RWPE2 (cell line): ENCODE results near the gene GZMB.
A peak's percentile ranks its signal among the peaks of the same experiment; 100 is the strongest.
"Not testable (repeated sequence)": the region's sequence is repeated elsewhere in the genome, so short reads cannot be mapped to it uniquely, and the experiment has no call there.

Experiments used
- ATAC-seq: fragments of 200-7000 bp; cut with Tn5 transposase; 3 replicates; pipeline ENCODE4 v1.9.1; 2021; ENCODE audit warnings: low read depth
- DNase-seq: peaks from one replicate; pipeline ENCODE4 v3.0.0-alpha.2; 2020; ENCODE audit warnings: low spot score
- H3K27ac ChIP-seq: fragments of 450-650 bp; 2 replicates; pipeline ENCODE4 v1.5.1; 2017; ENCODE audit warnings: mild to moderate bottlenecking; ENCODE audit not compliant: poor library complexity, severe bottlenecking
- H3K27me3 ChIP-seq: fragments of 250-450 bp; sonication (Bioruptor Pico); 2 replicates; pipeline ENCODE4 v1.5.1; 2021; ENCODE audit warnings: mild to moderate bottlenecking, moderate library complexity; ENCODE audit not compliant: insufficient read depth, poor library complexity, severe bottlenecking
- H3K36me3 ChIP-seq: fragments of 250-450 bp; sonication (Bioruptor Pico); 2 replicates; pipeline ENCODE4 v1.5.1; 2020; ENCODE audit warnings: low read depth, mild to moderate bottlenecking, moderate library complexity
- H3K4me1 ChIP-seq: fragments of 250-450 bp; sonication (Bioruptor Pico); 2 replicates; pipeline ENCODE4 v1.5.1; 2021; ENCODE audit warnings: mild to moderate bottlenecking, moderate library complexity; ENCODE audit not compliant: insufficient read depth, poor library complexity, severe bottlenecking
- H3K4me3 ChIP-seq: fragments of 250-450 bp; sonication (Bioruptor Pico); 2 replicates; pipeline ENCODE4 v1.5.1; 2021; ENCODE audit warnings: mild to moderate bottlenecking, moderate library complexity; ENCODE audit not compliant: severe bottlenecking
- H3K9me3 ChIP-seq: fragments of 250-450 bp; sonication (Bioruptor Pico); 2 replicates; pipeline ENCODE4 v1.5.1; 2021; ENCODE audit warnings: mild to moderate bottlenecking, moderate library complexity; ENCODE audit not compliant: severe bottlenecking
- CTCF ChIP-seq: fragments of 450-650 bp; IDR thresholded peaks from one replicate; pipeline ENCODE4 v1.5.1; 2017; ENCODE audit warnings: mild to moderate bottlenecking, moderate library complexity; ENCODE audit not compliant: poor library complexity, severe bottlenecking

Gene GZMB

GRCh38 chr14:24597403-24597802 is 36.6 kb downstream of the GZMB start:
- Histone ChIP-seq H3K4me3 (no peak overlapping the region), H3K36me3 (no peaks in the 10 kb centered on the region), H3K27me3 (no peaks in the 10 kb centered on the region), H3K27ac (no peak overlapping the region), H3K9me3 (peaks cover 7% of the 10 kb centered on the region), H3K4me1 (peaks cover 10% of the 10 kb centered on the region)
- no peak for ATAC-seq
- DNase-seq, result no peak
- no peak for TF ChIP-seq CTCF

GRCh38 chr14:24595073-24595808 is 38.7 kb downstream of the GZMB start:
- H3K4me1 ChIP-seq, result peaks cover 10% of the 10 kb centered on the region
- no peaks in the 10 kb centered on the region for H3K27me3 ChIP-seq
- no peak for DNase-seq
- no peak for TF ChIP-seq CTCF
- peaks cover 7% of the 10 kb centered on the region for H3K9me3 ChIP-seq
- H3K27ac ChIP-seq, result peak overlapping the region; percentile 62
- peak; percentile 91 for ATAC-seq
- no peaks in the 10 kb centered on the region for H3K36me3 ChIP-seq
- H3K4me3 ChIP-seq, result no peak overlapping the region

GRCh38 chr14:24591004-24591403 is 43.0 kb downstream of the GZMB start:
- H3K36me3 ChIP-seq, H3K4me1 ChIP-seq, H3K9me3 ChIP-seq, H3K27ac ChIP-seq, DNase-seq, H3K4me3 ChIP-seq, ATAC-seq, H3K27me3 ChIP-seq: not testable (repeated sequence)

GRCh38 chr14:24584402-24584801 is 49.6 kb downstream of the GZMB start:
- DNase-seq, H3K4me3 ChIP-seq, H3K4me1 ChIP-seq, H3K27me3 ChIP-seq, ATAC-seq, H3K27ac ChIP-seq, H3K36me3 ChIP-seq, H3K9me3 ChIP-seq: not testable (repeated sequence)
